Limb (tissue), 2 donors: ENCODE data around the gene TNFAIP8L2.

Source experiments
- DNase-seq, 2 donors: peaks; one replicate each; pipeline ENCODE4 v3.0.0-alpha.2; 2016; ENCODE audit errors: extremely low spot score in 2 of 2

Gene TNFAIP8L2

DNA sequence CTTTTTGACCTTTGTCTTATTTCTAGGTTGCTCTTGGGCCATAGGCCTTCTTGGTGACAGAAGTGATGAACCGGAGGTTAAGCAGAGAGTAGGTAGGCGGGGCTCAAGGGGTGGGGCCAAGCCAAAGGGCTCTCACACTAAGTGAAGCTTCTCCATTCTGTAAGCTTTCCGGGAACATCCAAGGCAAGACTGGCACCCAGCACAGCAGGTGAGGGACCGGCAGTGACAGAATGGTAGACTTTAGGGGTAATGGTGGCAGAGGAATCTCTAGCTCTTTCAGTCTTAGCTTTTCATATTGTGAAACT is at the start of gene TNFAIP8L2:
Gene TNFAIP8L2, plus strand, starts transcription at position 135 of the 305 bp plus-strand sequence. CDS start 2,049 bp downstream, outside the sequence.
- DNase-seq = no peak

DNA sequence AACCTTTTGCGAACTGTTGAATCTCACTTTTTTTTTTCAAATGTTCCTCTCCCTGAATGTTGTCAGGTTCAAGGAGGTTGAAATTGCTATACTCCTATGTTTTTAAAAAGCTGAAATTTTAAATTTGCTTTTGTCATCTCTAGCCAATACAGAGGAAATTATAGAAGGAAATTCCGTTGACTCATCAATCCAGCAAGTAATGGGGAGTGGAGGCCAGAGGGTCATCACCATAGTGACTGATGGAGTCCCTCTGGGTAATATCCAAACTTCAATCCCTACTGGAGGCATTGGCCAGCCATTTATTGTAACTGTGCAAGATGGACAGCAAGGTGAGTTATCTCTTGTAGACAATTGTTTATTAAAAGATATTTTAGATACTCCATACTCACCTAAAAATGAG is 49.6 kb upstream of the TNFAIP8L2 start:
- DNase-seq = no peak

DNA sequence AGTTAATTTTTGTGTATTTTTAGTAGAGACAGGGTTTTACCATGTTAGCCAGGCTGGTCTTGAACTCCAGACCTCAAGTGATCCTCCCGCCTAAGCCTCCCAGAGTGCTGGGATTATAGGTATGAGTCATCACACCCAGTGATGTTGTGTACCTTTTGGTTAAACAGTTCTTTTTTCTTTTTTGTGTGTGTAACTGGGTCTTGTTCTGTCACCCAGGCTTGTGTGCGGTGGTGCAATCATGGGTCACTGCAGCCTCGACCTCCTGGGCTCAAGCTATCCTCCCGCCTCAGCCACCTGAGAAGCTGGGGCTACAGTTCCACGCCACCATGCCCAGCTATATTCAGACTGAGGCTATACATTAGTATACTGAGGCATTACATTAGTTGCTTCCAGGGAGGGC is 48.1 kb upstream of the TNFAIP8L2 start:
- DNase-seq = no peak

DNA sequence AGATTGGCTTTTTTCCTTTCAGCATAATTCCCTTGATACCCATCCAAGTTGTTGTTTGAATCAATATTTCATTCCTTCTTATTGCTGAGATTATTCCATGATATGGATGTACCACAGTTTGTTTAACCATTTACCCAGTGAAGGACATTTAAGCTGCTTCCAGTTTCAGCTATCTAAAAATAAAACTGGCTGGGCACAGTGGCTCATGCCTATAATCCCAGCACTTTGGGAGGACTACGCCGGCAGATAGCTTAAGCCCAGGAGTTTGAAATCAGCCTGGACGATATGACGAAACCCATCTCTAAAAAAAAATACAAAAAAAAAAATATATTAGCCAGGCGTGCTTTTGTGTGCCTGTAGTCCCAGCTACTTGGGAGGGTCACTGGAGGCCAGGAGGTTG is 42.6 kb upstream of the TNFAIP8L2 start:
- DNase-seq = no peak

DNA sequence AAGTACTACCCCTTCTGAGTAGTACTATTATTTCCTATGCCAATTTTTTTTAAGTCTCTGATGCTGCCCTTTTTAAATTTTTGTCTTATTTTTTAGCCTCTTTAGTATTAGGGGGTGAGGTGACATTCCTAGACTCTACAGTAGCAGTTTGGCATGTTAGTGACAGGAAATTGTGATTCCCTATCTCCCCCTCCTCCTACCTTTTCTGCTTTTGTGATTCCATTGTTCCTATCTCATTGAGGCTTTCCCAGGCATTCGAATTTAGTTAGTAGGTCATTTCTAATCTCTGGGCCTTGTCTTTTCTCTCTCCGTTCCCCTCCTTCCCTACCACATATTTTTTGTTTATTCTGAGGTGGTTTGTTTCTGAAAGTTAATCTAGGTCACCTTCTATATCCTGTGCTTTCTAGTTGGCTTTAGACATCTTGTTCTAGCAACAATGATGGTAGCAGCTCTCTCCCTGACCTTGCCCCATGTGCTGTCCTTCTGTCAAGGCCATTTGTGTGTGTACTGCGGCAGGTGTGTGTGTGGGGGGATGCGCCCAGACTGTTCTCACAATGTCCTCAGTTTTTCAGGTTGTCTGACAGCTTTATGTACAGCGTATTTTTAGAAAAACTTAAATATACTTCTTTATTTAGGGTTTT is 31.6 kb upstream of the TNFAIP8L2 start:
- DNase-seq = no peak

DNA sequence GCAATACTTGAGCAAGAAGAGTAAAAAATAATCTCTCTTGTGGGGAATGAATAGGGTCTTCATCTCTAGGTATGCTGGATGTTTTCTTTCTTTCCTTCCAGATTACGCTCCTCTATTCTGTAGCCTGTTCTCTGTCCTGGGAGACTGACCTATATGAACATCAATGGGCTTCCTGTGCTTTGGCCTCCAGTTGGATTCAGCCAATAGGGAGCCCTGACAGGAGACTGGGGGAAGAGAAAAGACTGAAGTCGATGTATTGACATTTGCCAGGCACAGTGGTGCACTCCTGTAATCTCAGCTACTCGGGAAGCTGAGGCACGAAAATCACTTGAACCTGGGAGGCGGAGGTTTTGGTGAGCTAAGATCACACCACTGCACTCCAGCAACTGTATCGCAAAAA is 27.6 kb upstream of the TNFAIP8L2 start:
- DNase-seq = no peak

DNA sequence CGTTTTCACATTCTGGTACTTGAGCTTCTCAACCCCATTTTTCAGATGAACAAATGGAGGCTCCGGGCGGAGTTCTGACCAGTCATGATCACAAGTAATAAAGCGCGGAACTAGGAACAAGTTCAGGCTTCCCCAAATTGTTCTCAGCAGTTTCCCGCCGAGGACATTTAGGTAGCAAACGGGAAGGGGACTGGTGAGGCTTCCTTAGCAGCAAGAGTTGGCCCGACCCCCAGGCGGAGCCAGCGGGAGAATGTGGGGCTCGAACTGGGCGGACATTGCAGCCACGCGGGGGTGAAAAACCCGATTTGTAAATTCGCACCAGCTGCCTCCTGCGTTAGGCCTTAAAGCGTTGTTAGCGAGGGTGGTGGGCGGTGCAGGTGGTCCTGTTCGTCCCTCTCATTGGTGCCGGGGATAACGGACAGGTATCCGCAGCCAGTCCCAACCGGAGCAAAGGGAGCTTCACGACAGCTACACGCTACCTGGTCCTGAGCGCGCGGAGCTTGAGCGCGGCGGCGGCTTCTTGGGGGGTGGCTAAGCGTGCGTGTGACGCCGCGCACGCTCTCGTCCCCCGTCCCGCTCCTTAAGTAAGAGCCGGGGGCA is 25.4 kb upstream of the TNFAIP8L2 start:
- DNase-seq = peak; percentile 85 to 92

DNA sequence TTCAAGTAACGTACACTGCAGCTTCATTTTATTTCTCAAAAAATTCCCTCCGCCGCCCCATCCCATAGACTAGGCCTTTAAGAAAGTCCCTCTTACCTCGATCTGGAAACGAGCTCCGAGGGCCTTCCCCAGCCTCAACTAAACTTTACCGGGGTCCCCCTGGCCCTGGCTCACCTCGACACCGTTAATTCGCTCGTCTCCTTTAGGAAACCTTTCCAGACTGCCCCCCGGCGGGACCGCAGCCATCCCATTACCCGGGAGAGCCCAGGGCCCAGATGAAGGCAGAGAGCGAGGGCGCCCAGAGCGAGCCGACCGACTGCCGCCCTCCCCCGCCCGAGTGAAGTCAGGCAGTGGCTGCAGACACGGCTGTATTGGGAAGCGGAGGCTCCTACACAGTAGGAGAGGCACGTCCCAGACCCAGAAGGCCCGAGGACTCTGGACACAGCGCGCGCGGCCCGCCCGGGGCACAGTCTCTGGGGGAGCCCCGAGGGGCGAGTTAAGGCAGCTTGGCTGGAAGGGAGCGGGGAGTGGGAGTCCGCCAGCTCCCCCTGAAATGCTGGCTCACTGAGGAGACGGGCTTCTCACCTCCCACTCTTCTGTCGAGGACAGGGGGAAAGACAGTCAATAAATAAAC is 24.6 kb upstream of the TNFAIP8L2 start:
- peak in 1 of 2 donors; percentile 66 for DNase-seq

DNA sequence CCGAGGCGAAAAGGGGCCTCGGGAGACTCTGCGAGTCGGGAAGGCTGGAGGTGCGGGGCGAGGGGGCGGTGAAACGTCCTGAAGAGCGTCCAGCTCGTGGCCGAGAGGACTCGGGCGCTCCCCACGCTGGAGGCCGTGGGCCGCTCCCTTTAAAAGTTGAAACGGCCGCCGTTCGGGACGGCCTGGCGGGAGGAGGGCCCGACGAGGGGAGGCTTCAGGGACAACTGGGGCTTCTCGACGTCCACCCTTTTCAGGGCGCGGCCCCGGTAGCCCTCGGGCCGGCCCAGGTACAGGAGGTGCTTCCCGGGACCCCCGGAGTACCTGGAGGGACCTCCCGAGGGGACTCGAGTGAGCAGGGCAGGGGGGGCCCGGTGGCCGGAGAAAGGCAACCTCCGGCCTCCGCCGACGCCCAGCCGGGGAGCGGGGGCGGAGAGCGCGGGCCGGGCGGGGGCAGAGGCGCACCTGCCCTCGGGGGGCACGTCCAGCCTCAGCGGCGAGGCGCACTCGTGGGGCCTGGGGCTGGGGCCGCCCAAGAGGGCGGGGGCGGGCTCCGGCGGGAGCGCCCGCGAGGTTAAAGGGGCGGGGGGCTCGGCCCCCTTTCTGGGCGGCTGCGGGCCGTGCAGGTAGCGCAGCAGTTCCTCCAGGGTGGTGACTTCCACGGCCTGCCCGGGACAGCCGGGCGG is 24.0 kb upstream of the TNFAIP8L2 start:
- DNase-seq = peak in 1 of 2 donors; percentile 42

DNA sequence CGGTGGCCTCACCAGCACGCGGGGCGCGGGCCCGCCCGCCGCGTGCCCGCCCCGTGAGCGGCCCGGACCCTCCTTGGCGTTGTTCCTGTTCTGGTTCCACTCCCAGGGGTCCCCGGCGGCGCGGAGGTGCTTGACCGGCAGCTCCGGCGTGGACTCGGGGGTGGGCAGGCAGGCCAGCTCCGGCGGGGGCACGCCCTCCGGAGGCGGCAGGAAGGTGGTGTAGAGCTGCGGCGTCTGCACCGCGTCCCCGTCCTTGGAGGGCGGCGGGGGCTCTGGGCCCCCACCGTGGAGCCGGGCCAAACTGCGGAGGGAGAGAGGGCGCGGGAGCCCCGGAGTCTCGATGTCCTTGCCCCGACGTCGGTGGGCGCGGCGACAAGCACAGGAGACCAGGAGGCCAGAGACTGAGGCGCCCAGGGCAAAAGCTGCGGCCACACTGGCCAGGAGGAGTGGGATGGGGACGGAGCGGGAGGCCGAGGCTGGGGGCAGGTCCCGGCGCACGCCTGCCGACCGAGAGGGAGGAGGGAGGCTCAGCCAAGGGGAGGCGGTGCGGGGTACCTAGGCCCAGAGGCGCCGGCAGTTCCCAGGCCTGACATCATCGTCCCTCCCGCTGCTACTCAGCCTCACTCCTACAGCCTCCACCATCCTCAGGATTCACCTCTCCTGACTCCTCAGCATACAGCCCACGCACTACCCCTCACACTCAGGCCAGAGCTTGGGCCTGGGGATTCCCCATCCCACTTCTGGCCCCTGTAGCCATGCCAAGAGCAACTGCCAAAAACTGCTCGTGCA is 23.2 kb upstream of the TNFAIP8L2 start:
- no peak for DNase-seq

DNA sequence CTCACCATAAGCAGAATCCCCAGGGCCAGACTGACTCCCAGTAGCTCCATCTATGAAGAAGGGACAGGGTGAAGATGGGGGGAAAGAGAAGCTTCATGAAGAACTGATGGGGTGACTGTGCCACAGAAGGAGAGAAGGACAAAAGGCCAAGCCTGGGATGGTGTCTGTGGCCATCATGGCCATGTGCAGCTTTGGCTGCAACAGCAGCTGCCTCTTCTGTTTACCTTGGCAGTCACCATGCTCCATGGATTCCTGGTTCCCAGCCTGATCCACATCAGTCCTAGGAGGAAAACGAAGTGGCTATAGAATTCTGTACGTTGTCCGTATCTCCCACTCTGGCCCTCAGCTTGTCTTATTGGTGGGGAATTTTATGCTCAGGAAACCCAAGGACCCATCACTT is 22.1 kb upstream of the TNFAIP8L2 start:
- DNase-seq = no peak

DNA sequence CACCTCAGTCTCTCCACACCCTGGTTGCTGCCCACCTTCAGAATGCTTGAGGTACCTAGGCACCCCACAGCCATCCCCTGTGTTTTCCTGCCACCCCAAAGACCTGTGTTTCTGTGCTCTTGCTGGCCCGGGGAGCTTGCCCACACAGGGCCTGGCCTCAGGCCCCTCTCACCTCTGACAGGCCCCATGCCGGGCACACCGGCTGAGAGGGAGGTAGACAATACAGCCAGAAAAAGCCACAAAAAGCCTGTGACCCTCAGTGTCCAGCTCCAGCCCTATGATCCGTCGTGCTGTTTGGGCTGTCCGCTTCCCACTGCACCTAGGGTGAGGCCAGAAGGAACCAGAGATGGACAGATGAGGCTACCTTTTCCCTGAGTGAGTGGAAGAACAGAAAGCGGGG is 21.5 kb upstream of the TNFAIP8L2 start:
- no peak for DNase-seq

DNA sequence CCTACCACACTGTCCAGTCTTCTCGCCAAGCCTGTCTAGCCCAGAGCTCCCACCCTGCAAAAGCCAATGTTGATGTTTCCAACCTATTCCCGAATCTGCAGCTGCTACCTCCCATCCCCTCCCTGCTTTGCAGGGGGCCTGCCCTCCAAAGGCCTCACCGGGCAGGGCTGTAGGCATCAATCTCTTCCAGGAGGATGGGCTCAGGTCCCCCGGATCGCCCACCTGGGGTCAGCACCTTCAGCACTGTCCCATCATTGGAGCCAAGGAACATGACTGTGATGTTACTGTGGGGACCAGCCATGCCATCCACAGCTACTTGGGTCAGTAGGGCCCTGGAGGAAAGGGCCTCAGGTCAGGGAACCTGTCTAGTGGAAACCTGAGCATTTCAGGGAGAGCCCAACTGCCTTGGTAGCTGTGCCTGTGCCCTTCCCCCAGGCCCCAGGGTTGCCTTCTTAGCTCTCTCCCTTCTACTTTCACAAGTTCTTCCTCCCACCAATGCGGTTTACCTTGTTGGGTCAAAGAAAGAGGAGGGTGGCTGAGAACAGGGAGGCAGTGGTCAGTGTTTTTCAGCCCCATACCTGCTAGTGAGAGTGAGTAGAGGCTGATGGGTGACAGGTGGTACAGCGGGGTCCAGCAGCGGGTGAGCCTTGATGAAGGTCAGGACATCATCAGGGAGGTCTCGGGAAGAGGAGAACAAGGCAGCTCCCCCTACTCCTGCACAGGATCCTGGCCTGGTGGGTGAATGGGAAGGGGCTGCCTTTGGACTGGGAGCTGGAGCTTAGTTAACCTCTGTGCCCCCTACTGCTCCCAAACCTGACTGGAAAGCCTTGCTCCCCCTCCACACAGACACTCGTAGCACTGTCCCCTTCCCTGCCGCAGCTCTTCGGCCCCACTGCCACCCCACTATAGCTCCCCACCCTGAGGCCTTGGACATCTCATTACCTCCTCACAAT is 20.7 kb upstream of the TNFAIP8L2 start:
- DNase-seq = no peak

DNA sequence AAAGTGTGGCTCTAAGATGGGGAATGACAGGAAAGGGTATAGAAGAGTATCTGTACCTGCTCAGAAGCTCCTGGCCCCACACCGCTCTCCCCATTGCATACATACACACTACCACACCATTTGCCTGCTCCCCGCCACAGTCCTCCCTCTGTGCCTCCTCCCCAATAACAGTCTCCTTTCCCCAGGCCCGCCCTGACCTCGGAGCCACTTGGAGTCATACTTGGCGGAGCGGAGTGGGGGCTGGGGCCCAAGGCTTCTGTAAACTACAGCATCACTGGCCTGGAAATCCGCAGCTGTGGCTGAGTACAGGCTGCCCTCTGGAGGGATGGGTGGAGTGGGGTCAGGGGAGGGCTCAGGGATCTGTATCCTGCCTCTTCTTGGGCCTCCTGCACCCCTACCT is 18.7 kb upstream of the TNFAIP8L2 start:
- no peak for DNase-seq

DNA sequence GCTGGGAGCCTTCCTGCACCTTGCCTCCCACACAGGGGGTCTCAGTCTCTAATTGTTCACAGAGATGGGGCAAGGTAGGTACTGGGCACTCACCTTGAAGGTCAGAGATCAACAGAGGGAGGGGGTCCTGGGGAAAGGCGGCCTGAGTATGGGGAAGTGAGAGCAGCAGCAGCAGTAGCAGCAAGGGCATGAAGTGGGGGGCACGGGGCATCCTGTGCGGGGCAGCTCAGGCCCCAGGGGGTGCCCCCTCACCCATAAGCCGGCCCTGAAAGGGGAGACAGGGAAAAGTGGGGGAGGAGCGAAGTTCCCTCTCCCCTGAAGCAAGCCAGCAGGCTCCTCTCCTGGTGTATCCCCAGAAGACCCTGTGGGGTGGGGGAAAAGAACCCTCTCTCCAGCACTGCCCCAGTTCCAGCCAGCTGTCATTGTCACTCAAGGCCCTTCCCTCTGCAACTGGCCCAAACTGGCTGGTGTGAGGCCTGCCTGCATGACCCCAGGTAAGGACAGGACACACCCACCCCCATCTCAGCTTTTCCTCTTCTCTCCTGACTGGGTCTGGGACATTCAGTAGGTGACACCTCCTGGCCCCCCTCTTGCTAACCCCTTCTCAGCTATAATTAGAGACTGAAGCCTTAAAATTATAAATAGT is 13.9 kb upstream of the TNFAIP8L2 start:
- DNase-seq = peak in 1 of 2 donors; percentile 51

DNA sequence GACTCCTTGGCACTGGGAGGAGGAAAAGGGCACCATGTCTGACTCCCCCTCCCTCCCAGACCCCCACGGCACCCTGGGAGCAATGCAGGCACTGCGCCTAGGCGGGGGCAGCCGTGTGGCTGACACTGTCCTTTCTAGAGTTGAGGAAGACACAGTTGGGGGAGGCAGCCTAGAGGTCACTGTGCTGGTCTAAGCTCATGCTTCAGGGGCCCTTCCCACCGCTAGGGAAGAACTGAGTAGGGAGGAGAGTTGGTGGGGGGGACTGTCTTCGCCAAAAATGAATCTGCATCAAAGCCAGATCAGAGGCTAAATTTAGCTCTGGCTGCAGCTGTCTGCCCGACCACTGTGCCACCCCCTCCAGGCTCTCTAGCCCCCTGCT is 13.4 kb upstream of the TNFAIP8L2 start:
- DNase-seq = peak in 1 of 2 donors; percentile 35

DNA sequence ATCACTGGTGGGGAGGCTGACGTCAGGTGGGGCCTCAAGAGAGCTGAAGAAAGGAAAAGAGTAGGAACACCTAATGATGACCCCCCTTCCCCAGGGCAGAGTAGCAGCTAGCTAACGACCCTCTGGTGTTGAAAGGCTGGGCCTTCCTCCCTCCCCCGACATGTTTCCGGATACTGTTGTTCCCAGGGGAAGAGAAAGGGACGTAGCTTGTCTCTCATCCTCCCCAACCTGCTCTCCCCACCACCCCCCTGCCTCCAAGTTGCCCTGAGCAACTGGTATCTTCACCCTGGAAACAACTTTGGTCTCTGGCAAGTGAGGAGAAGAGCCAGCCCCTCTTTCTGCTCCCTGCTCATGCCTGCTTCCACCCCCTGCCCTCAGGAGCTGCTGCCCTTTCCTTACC is 12.5 kb upstream of the TNFAIP8L2 start:
- DNase-seq = no peak

DNA sequence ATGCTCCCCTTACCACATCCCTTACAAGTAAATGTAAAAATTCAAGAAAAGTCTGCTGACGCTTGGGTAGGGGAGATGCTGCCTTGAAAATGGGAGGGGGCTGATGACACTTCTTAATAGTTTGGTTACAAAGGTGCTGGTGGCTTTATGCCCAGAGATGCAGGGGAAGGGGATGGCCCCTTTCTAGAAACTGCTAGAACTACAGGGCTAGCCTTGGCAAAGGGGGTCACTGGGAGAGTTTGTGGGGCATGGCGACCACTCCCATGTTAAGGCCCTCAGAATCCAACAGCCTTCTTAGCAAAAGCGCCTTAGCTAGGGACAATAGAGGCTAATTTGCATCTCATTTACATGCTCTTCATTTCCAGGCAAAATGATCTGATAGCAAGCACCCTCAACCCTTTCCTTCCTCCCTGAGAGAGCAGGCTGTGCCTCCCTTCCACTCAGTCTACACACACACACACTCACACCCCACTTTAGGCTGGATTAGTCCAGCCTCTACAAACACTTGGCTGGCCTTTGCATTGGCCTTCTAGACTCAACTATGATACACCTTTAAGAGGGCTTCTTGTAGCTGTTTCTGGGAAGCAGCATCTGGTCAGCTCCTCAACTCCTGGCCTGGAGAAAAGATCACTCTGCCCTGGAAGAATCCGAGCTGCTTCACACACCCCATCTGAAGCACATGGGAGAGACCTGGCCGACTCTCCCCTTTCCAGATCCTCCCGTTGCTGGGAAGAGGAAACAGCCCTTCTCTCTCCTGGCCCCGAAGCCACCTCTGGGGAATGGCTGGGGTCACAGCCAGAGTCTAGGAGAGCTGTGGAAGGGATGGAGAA is 11.8 kb upstream of the TNFAIP8L2 start:
- DNase-seq = peak in 1 of 2 donors; percentile 58
